C4-2B (cell line): ENCODE measurements around the gene KLK8.

Experiments used
- ZFX ChIP-seq: fragments of 450-650 bp; IDR thresholded peaks from 2 replicates; pipeline ENCODE4 v1.6.1; 2017
- TF ChIP-seq, protein P1 (sequence below): fragments of 450-650 bp; conservative IDR thresholded peaks from 2 replicates; pipeline ENCODE4 v1.5.1; 2017; ENCODE audit warnings: mild to moderate bottlenecking

- TF ChIP-seq, protein P1, sequence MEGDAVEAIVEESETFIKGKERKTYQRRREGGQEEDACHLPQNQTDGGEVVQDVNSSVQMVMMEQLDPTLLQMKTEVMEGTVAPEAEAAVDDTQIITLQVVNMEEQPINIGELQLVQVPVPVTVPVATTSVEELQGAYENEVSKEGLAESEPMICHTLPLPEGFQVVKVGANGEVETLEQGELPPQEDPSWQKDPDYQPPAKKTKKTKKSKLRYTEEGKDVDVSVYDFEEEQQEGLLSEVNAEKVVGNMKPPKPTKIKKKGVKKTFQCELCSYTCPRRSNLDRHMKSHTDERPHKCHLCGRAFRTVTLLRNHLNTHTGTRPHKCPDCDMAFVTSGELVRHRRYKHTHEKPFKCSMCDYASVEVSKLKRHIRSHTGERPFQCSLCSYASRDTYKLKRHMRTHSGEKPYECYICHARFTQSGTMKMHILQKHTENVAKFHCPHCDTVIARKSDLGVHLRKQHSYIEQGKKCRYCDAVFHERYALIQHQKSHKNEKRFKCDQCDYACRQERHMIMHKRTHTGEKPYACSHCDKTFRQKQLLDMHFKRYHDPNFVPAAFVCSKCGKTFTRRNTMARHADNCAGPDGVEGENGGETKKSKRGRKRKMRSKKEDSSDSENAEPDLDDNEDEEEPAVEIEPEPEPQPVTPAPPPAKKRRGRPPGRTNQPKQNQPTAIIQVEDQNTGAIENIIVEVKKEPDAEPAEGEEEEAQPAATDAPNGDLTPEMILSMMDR: no peak
- TF ChIP-seq ZFX: no peak
Measured at GRCh38 chr19:50972795-50973376, 28.5 kb downstream of the KLK8 start.
